ENCODE results near the gene C1orf226.

DNA sequence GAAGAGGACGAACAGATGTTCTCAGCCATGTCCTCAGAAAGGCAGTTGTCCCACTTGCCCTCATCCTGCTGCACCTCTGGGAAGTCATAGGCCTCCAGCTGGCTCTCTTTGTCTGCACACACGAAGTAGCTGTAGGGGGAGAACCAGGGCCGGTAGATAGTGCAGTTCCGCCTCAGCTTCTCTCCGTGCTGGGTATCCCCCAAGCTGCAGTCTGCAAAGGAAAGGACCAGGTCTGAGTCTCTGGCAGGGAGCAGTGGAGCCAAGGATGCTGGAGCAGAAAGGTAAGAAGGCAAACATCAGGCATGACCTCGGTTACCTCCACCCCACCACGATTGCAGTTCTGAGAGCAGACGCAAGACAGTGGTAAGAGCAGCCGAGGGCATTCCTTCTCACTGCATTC, 7.1 kb upstream of the C1orf226 start:
- TF ChIP-seq, protein P1, sequence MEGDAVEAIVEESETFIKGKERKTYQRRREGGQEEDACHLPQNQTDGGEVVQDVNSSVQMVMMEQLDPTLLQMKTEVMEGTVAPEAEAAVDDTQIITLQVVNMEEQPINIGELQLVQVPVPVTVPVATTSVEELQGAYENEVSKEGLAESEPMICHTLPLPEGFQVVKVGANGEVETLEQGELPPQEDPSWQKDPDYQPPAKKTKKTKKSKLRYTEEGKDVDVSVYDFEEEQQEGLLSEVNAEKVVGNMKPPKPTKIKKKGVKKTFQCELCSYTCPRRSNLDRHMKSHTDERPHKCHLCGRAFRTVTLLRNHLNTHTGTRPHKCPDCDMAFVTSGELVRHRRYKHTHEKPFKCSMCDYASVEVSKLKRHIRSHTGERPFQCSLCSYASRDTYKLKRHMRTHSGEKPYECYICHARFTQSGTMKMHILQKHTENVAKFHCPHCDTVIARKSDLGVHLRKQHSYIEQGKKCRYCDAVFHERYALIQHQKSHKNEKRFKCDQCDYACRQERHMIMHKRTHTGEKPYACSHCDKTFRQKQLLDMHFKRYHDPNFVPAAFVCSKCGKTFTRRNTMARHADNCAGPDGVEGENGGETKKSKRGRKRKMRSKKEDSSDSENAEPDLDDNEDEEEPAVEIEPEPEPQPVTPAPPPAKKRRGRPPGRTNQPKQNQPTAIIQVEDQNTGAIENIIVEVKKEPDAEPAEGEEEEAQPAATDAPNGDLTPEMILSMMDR (conservative IDR thresholded peaks at IDR 0.05; ENCODE audit: low read depth, low read length) = no peak
- TF ChIP-seq EZH2 (IDR thresholded peaks at IDR 0.05; ENCODE audit: borderline replicate concordance, low read depth, low read length, poor library complexity, severe bottlenecking) = no peak
